Measurements from ENCODE around the gene GRB10.

Gene GRB10

GRCh38 chr7:50653126-50653864 is 129.4 kb downstream of the GRB10 start:
- DNase-seq (ENCODE audit: low spot score) = peak; percentile 60

GRCh38 chr7:50652400-50653125 is 130.1 kb downstream of the GRB10 start:
- DNase-seq (ENCODE audit: low spot score) = no peak

- no peak for DNase-seq (ENCODE audit: low spot score)
Observed at GRCh38 chr7:50651271-50651989, 131.3 kb downstream of the GRB10 start.

GRCh38 chr7:50650057-50650664 is 132.5 kb downstream of the GRB10 start:
- no peak for DNase-seq (ENCODE audit: low spot score)

GRCh38 chr7:50649259-50649885 is 133.3 kb downstream of the GRB10 start:
- DNase-seq (ENCODE audit: low spot score) = no peak

GRCh38 chr7:50648570-50649169 is 134.0 kb downstream of the GRB10 start:
- DNase-seq (ENCODE audit: low spot score) = no peak

- DNase-seq (ENCODE audit: low spot score) = no peak
Observed at GRCh38 chr7:50648076-50648475, 134.6 kb downstream of the GRB10 start.

- DNase-seq (ENCODE audit: low spot score) = no peak
Observed at GRCh38 chr7:50647286-50647980, 135.3 kb downstream of the GRB10 start.

- no peak for DNase-seq (ENCODE audit: low spot score)
Observed at GRCh38 chr7:50646069-50646468, 136.6 kb downstream of the GRB10 start.

GRCh38 chr7:50645186-50645585 is 137.5 kb downstream of the GRB10 start:
- DNase-seq (ENCODE audit: low spot score) = no peak

- DNase-seq (ENCODE audit: low spot score) = no peak
Observed at GRCh38 chr7:50644586-50644985, 138.1 kb downstream of the GRB10 start.

- DNase-seq (ENCODE audit: low spot score) = no peak
Observed at GRCh38 chr7:50644114-50644513, 138.6 kb downstream of the GRB10 start.

GRCh38 chr7:50641442-50642405 is 141.0 kb downstream of the GRB10 start:
- DNase-seq (ENCODE audit: low spot score) = peak; percentile 99

- peak; percentile 73 for DNase-seq (ENCODE audit: low spot score)
Observed at GRCh38 chr7:50640779-50641178, 141.9 kb downstream of the GRB10 start.

- no peak for DNase-seq (ENCODE audit: low spot score)
Observed at GRCh38 chr7:50640256-50640655, 142.4 kb downstream of the GRB10 start.

- DNase-seq (ENCODE audit: low spot score) = no peak
Observed at GRCh38 chr7:50637725-50638643, 144.7 kb downstream of the GRB10 start.

GRCh38 chr7:50634378-50634777 is 148.3 kb downstream of the GRB10 start:
- DNase-seq (ENCODE audit: low spot score) = no peak

- DNase-seq (ENCODE audit: low spot score) = no peak
Observed at GRCh38 chr7:50633414-50633710, 149.3 kb downstream of the GRB10 start.

Measured in globus pallidus (tissue), 1 donor.